Breast epithelium (tissue), 4 donors: ENCODE measurements around the gene PLCG2. TPM values are rescaled to one million over a fixed set of nuclear protein-coding genes. Genes with fewer than 3 reads are reported as not detected.

Source experiments
- DNase-seq, 2 donors: peaks; one replicate each; pipeline ENCODE4 v3.0.0-alpha.2; 2019; ENCODE audit warnings: low spot score in 2 of 2
- H3K27ac ChIP-seq, 2 donors: fragments of 200-600 bp; sonication (generic) in 1 of 2; one replicate each; pipeline ENCODE4 v1.5.1; 2016 to 2019; ENCODE audit warnings: mild to moderate bottlenecking in 1 of 2
- H3K27me3 ChIP-seq, 2 donors: fragments of 200-600 bp; sonication (generic) in 1 of 2; one replicate each; pipeline versions ENCODE4 v1.5.1 to v1.6.0; 2017 to 2019; ENCODE audit warnings: control low read depth in 1 of 2, mild to moderate bottlenecking in 1 of 2
- H3K36me3 ChIP-seq: fragments of 200-600 bp; one replicate; pipeline ENCODE4 v1.5.1; 2019
- H3K4me1 ChIP-seq, 2 donors: fragments of 200-600 bp; sonication (generic); one replicate each; pipeline ENCODE4 v1.5.1; 2016 to 2019; ENCODE audit warnings: control low read depth in 1 of 2
- H3K4me3 ChIP-seq, 3 donors: fragments of 200-600 bp; sonication (generic); 1 replicate in 2 of 3; 2 replicates in 1 of 3; pipeline ENCODE4 v1.5.1; 2016 to 2019; ENCODE audit warnings: mild to moderate bottlenecking in 3 of 3, moderate library complexity in 2 of 3
- H3K9me3 ChIP-seq, 2 donors: fragments of 200-600 bp; sonication (generic) in 1 of 2; one replicate each; pipeline ENCODE4 v1.5.1; 2016 to 2019; ENCODE audit warnings: control low read depth in 1 of 2
- POLR2A ChIP-seq: fragments of 450-650 bp; IDR thresholded peaks from one replicate; pipeline ENCODE4 v1.6.1; 2016; ENCODE audit warnings: antibody characterized with exemption, mild to moderate bottlenecking, moderate library complexity
- POLR2AphosphoS5 ChIP-seq, 3 donors: sonication (generic); formaldehyde crosslinking; IDR thresholded peaks; one replicate each; pipeline ENCODE4 v1.6.1; 2017; ENCODE audit warnings: antibody characterized with exemption in 3 of 3
- intact Hi-C: fragments of 100-400 bp; cut with DNase I; formaldehyde crosslinking; loops from one replicate; pipeline ENCODE4 v1.15.1; 2023; ENCODE audit warnings: low total_unique reads
- total RNA-seq, 3 donors: library from RNA; depleted of rRNA; stranded (reverse); fragments of >200 nt; gene quantifications; one replicate each; pipeline ENCODE4 v1.1.0, GENCODE V29; 2016
- TF ChIP-seq, protein P1 (sequence below), 3 donors: fragments of 450-650 bp; IDR thresholded peaks; one replicate each; pipeline ENCODE4 v1.5.1; 2016 to 2017; ENCODE audit warnings: antibody characterized with exemption in 3 of 3, mild to moderate bottlenecking in 3 of 3, moderate library complexity in 3 of 3

The PLCG2 gene
- total RNA-seq, 3 donors from 2014 or later: 14.6 to 24.6 (median 24.3) TPM

DNA sequence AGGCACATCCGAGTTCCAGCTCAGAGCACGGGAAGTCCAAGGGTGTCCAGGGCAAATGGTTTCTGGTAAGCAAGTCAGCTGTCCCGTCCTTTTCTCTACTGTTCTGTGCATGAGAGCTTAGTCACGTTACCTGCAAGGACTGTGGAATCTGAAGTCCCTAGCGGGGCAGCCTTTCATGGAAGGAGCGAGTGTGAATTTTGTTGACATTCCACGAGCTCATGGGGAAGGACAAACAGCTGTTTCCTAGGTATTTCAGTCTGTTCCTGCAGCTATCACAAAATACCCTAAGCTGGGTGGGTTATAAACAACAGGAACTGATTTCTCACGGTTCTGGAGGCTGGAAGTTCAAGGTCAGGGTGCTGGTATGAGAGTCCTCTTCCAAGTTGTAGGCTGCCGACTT is 122.9 kb downstream of the PLCG2 start:
- no peaks in the 10 kb centered on the region for H3K36me3 ChIP-seq
- H3K4me1 ChIP-seq: no peaks in the 10 kb centered on the region
- DNase-seq: no peak
- TF ChIP-seq POLR2A (no peak), POLR2AphosphoS5 (IDR thresholded peaks at IDR 0.05) (no peak)
- TF ChIP-seq, protein P1, sequence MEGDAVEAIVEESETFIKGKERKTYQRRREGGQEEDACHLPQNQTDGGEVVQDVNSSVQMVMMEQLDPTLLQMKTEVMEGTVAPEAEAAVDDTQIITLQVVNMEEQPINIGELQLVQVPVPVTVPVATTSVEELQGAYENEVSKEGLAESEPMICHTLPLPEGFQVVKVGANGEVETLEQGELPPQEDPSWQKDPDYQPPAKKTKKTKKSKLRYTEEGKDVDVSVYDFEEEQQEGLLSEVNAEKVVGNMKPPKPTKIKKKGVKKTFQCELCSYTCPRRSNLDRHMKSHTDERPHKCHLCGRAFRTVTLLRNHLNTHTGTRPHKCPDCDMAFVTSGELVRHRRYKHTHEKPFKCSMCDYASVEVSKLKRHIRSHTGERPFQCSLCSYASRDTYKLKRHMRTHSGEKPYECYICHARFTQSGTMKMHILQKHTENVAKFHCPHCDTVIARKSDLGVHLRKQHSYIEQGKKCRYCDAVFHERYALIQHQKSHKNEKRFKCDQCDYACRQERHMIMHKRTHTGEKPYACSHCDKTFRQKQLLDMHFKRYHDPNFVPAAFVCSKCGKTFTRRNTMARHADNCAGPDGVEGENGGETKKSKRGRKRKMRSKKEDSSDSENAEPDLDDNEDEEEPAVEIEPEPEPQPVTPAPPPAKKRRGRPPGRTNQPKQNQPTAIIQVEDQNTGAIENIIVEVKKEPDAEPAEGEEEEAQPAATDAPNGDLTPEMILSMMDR (IDR thresholded peaks at IDR 0.05): no peak
- H3K4me3 ChIP-seq: no peak overlapping the region
- H3K27ac ChIP-seq: peak overlapping the region in 1 of 2 donors; percentile 61
- intact Hi-C loops: no loop called here
- H3K9me3 ChIP-seq: no peaks in the 10 kb centered on the region
- no peaks in the 10 kb centered on the region for H3K27me3 ChIP-seq

DNA sequence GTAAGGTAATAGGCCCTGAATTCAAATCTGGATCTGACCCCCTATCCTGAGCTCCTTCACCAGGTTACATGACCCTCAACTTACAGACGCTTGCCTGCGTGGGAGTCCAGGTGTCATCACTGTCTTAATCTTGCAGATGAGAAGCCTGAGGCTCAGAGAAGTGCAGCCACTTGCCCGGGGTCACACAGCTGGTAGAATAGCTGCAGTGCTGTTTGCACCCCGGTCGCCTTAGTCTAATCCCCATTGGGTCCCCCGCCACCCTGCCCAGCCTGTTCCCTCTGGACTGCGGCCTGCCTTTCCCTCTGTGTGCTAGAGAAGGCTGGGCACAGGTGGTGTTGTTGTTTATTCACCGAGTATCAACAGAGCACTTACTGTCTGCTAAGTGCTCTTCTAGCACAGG is 125.2 kb downstream of the PLCG2 start:
- H3K36me3 ChIP-seq: no peaks in the 10 kb centered on the region
- no peak overlapping the region for H3K27ac ChIP-seq
- DNase-seq: no peak
- no peak overlapping the region for H3K4me3 ChIP-seq
- TF ChIP-seq POLR2AphosphoS5 (IDR thresholded peaks at IDR 0.05) (no peak), POLR2A (no peak)
- TF ChIP-seq, protein P1 (IDR thresholded peaks at IDR 0.05): no peak
- intact Hi-C loops: no loop called here
- no peaks in the 10 kb centered on the region for H3K9me3 ChIP-seq
- H3K4me1 ChIP-seq: no peaks in the 10 kb centered on the region
- no peaks in the 10 kb centered on the region for H3K27me3 ChIP-seq

DNA sequence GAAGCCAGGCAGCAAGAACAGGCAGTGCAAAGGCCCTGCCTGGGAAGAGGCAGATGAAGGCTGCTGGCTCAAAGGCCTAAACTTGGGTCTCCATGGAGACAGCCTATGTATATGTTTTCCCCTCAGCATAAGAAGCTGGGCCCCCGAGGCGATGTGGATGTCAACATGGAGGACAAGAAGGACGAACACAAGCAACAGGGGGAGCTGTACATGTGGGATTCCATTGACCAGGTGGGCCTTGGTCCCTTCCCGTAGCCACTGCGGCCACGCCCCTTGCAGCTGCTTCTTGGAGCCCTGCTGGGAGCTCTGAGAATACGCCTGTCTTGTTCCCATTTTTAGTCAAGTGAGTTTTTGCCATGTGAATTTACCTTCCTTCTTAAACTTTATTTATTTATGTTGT is 126.2 kb downstream of the PLCG2 start:
- H3K9me3 ChIP-seq: no peaks in the 10 kb centered on the region
- no peak for DNase-seq
- H3K4me3 ChIP-seq: no peak overlapping the region
- intact Hi-C loops: no loop called here
- TF ChIP-seq POLR2AphosphoS5 (IDR thresholded peaks at IDR 0.05) (no peak), POLR2A (no peak)
- TF ChIP-seq, protein P1 (IDR thresholded peaks at IDR 0.05): no peak
- no peaks in the 10 kb centered on the region for H3K4me1 ChIP-seq
- H3K36me3 ChIP-seq: no peaks in the 10 kb centered on the region
- H3K27me3 ChIP-seq: no peaks in the 10 kb centered on the region
- H3K27ac ChIP-seq: no peak overlapping the region

DNA sequence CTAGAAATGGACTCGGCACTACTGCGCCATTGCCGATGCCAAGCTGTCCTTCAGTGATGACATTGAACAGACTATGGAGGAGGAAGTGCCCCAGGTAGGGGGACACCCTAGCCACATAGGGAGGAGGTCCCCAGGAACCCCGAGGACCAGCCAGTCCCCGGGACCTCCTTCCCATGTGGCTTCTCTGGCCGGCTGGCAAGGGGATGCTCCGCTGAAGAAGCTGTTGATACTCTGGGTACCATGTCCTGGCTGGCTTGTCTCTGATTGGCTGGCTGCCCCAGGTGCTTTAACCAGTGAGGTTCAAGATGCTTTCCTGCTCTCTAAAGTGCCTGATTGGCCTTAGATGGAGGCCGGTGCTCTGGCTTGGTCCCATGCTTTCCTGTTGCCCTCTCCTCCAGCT is 128.6 kb downstream of the PLCG2 start:
- intact Hi-C loops: no loop called here
- Histone ChIP-seq H3K27me3 (no peaks in the 10 kb centered on the region), H3K4me1 (no peaks in the 10 kb centered on the region), H3K36me3 (no peaks in the 10 kb centered on the region), H3K4me3 (no peak overlapping the region), H3K9me3 (no peaks in the 10 kb centered on the region), H3K27ac (no peak overlapping the region)
- no peak for DNase-seq
- TF ChIP-seq POLR2A (no peak), POLR2AphosphoS5 (IDR thresholded peaks at IDR 0.05) (no peak)
- TF ChIP-seq, protein P1 (IDR thresholded peaks at IDR 0.05): no peak

DNA sequence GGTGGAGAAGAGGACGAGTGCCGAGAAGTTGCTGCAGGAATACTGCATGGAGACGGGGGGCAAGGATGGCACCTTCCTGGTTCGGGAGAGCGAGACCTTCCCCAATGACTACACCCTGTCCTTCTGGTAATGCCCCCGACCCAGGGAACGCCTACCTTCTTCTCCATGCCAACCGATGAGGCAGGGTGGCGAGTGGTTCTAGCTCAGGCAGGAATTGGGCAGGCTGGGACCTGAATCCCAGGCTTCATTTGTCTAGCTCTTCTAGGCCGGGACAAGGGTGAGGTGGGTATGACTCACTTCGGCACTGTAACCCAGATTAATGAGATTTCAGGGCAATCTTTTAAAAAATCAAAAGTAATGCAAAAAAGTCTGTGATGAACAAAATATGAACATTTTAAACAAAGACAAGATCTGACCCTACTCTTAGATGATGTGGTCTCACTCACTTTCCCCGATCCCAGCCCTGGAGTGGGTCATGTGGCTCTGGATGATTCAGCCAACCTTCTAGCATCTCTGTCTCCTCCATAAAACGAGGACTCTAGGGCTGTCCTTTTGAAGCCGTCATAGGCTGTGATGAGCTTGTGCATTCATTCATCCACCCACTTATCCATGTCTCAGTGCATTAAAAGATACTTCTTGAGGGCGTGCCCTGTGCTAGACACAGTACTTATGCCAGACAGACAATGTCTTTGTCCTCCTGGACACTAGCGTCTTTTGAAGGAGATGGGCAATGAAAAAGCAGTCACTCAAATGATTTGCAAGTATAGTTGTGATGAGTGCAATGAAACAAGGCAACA is 129.6 kb downstream of the PLCG2 start:
- TF ChIP-seq, protein P1 (IDR thresholded peaks at IDR 0.05): no peak
- TF ChIP-seq POLR2A (no peak), POLR2AphosphoS5 (IDR thresholded peaks at IDR 0.05) (no peak)
- H3K27ac ChIP-seq: no peak overlapping the region
- intact Hi-C loops: no loop called here
- H3K9me3 ChIP-seq: no peaks in the 10 kb centered on the region
- H3K36me3 ChIP-seq: no peaks in the 10 kb centered on the region
- H3K4me3 ChIP-seq: no peak overlapping the region
- no peak for DNase-seq
- H3K4me1 ChIP-seq: no peaks in the 10 kb centered on the region
- no peaks in the 10 kb centered on the region for H3K27me3 ChIP-seq
